NCI-H187 (cell line): Measurements from ENCODE around the gene SCAMP1.

Experiments used
- DNase-seq, 2 experiments: peaks; one replicate each; lab custom pipeline; 2025; lab: John Stamatoyannopoulos, UW

Gene SCAMP1

DNA sequence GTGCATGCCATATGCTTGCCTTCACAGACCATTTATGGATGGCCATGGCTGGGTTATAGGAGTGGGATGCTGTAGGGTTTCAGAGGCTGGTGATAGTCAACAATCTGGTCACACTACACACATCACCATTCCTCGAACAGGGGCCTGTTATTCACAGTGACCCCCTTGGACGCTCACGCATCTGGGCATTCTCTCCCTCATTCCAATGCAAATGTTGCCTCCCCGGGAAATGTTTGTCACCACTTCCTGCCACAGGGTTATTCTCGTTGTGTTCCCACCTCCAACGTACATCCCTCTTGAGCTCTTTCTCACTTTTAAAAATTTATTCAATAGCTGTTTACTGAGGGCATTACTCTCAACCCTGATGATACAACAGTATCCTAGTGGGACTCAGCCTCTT, 135.4 kb downstream of the SCAMP1 start:
- no peak for DNase-seq

DNA sequence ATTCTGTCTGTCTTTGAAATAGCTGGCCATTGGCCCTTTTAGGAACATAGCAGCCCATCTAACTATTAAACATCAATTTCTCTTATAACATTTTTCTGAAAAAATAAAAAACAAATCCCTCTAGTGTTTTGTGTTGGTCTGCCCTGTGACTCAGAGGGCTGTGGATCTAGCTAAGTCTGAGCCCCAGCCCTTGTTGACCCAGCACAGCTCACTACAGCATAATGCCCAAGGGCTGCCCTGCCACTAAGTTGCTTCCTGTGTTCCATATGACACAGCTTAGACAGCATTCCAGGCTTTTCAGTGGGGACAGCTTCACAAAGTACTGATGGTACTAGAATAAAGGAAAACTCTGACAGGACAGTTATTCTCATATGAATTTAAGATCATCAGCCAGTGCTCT, 136.0 kb downstream of the SCAMP1 start:
- DNase-seq, result no peak

DNA sequence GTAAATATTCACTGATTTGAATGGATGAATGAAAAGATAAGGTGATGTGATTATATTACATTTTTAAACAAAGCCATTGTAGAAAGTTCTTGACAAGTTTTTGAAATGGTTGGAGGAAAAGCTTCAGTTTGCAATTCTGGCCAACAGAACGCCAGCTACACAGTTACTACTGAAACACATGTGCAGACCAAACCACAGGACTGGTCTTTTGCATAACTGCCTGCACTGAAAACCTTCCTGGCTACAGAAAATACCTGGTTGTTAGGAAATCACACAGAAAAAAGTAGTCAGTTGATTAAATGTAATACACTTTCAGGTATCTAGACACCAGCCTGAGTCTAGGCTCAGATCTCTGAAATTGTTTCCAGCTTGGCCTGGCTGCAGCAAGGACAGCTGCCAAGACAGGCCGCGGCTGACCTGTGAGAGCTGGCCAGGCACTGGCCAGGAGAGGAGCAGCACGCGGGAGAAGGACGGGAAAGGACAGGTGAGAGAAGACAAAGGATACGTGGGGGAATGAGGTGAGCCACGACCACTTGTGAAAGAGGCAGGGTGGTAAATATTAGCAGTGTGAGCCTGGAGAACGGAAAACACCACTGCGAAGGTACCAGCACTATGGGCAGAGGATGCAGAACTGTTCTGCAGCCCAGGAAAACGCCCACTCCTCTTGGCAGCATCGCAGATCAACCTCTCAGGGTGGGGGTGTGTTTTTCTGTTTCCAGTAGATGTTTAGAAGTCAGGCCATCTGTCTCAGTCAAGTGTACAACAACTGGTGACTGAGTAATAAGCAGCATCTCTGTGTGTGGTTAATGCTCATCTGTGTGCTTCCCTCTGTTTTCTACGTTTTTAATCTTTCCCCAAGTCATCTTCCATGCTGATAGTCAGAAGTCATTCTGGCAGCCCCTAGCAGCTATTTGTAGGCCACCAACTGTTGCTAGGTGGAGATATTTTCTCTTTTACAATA, 137.4 kb downstream of the SCAMP1 start:
- DNase-seq, result no peak

DNA sequence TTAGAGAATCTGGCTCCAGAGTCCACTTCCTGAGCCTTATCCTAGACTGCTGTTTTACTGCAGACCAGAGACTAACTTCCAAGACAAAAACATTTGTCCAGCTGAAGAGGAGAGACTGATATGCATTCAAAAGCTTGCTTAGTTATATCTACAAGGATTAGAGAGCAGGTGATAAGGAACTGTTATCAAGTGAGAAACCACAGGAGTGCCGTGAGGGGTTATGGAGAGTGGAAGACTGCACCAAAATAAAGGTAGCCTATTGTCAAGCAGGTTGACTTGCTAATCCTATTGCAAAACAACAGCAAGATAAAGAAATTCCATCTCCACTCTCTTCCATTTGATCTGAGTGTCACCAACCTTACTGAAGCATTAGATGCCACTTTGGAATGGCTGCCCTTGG, 139.1 kb downstream of the SCAMP1 start:
- DNase-seq, result no peak

DNA sequence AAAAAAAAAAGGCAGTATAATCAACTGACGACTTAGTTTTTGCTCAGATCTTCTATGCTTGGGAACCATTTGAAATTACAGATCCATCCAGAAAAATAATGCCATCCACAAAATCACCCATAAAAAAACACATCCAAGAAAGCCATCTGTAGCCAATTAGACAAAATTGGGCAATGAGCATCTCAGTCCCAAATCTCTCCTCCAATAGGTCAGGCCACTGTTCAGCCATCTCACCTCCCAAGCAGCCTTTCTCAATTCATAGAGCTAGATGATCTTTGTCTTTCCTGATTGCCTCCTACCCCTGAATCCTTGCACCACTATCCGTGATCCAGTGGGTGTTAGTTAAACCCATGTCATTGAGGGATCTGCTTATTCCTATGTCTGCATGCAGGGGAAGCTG, 139.6 kb downstream of the SCAMP1 start:
- no peak for DNase-seq

DNA sequence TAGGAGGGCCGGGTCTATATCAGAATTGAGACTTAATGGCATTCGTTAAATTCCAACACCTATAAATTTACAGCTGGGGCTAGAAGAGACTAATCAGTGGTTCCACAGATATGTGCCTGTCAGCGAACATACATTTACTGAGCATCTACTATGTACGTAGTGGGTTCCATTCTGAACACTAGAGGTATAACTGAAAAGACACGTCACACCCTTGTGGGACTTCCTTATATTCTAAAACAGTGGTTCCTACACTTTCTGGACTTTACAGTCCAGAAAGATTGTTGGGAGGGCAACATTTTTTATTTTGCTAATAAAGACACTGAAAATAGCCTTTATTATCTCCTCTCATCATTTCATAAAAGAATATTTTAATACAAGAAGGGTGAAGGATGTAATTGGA, 140.5 kb downstream of the SCAMP1 start:
- no peak for DNase-seq

DNA sequence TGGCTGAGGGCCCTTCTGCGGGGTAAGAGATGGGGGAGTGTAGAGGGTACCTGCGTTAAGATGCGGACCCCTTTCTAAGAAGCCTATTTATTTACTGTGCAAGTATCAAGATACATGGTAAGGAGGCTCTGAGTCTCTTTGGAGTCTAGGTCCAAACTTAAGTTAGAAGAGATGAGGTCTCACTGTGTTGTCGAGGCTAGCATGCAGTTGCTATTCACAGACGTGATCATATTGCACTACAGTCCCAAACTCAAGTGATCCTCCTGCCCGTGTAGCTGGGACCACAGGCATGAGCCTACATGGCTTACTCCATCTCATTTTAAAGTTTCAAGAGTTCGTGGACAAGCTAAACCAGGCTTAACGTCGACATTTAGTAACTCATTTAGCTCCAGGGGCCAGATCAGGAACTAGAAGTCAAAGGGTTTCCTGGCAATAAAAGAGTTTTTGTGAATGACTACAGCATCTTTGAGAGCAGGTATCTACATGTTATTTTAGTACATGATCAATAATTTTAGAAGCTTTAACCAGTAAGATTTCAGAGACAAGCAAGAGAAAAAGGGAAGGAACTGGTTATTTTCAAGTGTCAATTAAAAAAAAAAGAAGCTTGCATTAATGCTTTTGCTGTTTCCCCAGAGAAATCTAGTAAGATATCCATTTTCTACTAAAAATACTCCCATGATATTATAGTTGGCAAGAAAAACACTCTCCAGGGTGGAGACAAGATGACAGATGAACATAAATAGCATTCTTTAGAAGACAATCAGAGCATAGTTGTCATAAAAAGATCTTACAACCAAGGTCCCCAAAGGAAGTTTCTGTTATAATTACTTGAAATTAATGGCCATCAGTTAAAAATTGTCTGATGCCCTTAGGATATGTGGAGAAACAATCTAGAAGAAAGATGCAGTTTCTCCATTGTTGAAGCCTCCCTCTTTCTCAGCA, 141.3 kb downstream of the SCAMP1 start:
- no peak for DNase-seq

DNA sequence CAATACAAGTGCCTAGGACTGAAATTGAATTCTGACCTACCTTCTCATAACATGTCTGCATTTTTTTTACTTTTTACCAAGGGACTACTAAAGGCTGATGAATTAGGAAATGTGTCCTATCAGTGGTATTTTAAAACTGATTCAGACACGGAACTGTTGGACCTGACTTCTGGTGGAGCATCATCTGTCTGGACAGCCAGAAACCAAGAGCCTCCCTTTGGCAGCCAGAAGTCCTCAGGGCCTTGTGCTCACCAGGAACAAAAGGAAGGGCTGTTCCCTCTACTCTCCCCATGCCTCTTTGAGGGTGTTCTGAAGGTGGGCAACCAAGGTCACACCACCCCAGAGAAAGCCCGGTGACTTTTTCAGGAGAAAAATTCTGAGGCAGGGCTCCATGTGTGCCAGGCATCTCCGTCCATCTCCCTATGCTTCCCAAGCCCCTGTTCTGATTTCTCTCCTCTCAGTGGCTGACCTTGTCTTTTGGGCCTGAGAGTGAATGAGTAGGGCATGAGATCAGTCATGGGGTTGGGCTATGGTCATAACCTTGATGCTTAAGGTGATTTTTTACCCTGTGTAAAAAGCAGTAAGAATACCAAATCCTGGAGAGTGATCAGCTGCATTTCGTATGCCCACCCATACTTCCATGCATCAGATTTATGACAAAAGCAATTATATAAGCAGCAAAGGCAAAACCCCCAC, 143.7 kb downstream of the SCAMP1 start:
- no peak for DNase-seq

DNA sequence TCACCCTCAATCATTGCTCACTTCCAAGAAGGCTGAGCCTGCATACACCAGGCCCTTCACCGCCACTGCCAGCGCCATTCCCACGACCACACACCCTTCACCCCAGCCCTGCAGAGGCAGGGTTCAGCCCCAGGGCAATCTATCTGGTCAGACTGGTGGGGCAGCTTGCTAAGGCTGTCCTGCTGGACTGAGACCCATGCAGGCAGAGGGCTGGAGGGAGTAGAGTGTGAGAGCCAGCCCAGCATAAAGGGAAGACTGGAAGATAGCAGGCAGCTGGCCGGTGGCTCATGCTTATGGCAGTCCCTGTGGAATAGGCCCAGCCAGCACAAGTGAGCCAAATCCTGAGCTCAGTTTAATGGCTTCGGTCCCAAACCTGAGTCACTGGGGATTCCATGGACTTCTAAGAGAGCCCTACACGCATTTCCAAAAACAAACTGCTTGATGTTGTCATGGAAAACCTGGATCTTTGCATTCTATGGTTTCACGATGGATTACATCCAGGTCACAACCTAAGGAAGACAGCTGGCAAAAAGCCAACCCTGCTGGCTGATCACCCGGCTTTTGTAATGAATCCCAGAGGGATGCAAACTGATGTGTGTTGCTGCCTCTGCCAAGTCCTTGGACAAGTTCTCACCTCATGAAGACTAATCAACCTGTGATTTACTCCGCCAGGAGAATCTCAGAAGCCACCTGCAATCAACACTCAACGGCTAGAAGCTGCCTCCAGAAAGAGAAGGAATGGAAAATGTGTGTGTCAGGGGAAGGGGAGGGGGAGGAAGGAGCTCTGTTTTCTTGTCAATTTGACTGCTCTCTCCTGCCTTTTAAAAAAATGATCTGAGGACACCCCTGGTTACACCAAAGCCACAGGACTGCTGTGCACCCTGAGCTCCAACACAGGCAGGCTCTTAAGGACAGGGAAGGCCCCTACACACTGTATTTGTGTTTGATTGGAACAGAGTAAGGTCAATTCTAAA, 144.6 kb downstream of the SCAMP1 start:
- peak; percentile 31 to 55 for DNase-seq

DNA sequence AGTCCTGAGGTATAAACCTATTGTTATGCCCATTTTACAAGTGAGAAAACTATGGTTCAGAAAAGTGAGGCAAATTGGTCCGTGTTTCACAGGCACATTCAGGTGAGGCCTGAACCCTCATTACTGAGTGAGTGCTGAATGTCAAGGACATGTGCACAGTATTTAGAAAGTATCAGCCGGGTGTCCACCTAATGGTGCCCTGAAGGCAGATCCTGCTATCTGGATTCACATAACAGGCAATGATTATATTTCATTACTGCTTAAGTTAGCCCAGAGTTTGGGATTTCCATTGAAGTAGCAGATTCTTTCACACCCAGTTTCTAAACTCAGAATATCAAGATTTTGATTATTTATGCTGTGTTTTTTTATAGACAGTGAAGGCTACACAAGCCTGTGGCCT, 145.4 kb downstream of the SCAMP1 start:
- no peak for DNase-seq

DNA sequence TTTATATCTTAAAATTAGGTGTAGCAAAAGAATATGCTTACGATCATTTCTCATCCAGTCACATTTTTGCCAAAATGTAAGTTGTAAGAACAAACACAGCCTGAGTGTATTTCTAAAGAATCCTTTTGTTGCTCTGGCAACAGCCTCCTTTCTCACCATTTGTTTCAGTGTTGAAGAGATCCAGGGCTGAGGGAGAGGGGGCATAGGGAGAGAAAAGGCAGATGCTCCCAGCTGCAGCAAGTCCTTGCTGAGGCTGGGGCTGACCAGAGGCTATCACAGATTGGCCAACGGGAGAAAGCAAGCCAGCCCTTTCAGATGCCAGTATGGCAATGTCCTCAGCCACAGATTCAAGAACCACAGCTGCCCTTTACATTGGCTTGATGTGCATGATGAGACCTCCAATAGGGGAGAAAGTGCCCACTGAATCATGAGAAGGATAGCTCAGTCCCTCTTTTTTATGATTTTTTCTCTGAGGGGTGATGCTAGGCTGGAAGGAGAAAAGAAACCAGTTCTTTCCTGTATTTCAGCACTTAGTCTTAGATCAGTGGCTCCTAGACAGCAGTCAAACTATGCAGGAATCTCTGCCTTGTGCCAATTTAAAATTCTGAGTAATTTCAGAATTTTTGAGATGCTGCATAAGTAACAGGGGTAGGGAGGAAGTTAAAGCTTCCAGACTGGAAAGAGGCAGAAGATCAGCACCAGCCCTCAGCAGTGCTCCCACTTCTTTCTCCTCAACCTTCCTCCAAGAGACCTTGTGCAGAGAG, 146.0 kb downstream of the SCAMP1 start:
- DNase-seq, result no peak

DNA sequence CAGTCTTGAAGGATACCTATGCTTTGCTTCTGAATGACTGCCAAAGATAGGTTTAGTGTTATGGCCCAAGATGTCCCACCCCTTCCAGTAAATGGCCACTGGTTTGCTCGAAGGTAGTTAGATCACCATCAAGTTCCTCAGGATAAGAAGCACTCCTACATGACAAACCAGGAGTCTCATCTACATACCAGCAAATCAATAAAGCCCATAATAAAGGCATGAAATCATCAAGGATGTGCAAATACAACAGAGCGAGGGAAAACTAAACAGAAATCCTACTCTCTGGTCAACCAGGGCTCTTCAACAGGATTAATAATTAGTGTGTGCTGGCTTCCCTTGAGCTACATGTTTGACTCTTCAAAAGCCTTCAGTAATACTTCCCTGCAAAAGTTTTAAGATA, 147.1 kb downstream of the SCAMP1 start:
- no peak for DNase-seq

DNA sequence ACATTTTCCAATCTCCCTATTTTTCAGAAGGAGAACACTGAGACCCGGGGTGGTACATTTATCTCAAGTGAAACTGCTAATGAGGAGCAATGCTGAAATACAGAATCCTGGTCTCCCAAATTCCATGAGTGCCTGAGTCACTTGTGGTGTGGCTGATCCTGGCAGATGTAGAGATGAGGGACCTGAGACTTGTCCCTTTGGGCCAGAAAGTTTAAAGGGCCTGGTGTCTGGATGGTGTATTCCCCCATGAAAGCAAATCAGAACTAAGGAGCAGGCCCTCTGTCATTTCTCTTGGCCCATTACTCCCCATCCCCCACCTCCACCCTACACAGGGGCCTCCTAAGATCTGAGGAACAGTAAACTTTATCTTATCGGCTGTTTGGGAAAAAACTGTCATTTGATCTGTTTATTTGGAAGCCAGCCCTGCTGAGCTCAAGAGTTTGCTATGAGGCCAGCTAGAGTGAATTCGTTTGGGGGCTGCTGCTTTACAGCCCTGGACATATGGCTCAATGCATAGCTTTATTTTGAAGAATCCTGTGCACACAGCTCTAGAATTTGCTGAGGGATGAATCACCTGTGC, 147.9 kb downstream of the SCAMP1 start:
- no peak for DNase-seq

DNA sequence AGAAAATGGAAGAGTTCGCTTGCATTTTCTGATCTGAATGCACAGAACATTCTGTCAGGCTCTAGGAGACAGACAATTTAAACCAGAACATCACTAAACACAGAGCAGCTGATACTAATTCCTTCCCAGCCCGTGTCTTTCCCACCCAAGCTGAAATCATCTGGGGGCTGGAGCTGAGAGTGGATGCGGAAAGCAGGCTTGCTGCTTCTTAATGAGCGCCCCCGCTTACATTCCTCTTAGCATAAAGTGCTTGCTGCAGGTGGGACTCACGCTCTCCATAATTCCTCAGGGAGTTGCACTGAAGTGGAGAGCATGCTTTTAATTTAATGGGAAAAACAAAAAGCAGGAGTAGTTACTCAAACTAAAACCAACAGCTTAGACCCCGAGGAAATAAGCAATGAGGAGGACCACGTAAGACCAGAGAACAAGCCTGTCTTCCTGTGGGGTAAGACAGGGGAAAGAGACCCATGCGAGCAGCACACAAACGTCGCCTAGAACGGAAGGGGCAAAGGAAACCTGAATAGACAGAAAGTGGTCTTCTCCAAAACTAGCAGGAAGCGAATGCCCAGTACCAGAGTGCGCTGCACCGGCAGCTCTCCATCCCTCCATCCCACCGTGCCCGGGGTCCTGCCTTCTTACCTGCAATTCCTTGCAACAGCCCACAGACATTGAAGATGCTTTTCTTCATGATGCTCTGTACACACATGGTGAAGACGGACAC, 148.9 kb downstream of the SCAMP1 start:
- peak in 1 of 2 experiments; percentile 15 for DNase-seq

DNA sequence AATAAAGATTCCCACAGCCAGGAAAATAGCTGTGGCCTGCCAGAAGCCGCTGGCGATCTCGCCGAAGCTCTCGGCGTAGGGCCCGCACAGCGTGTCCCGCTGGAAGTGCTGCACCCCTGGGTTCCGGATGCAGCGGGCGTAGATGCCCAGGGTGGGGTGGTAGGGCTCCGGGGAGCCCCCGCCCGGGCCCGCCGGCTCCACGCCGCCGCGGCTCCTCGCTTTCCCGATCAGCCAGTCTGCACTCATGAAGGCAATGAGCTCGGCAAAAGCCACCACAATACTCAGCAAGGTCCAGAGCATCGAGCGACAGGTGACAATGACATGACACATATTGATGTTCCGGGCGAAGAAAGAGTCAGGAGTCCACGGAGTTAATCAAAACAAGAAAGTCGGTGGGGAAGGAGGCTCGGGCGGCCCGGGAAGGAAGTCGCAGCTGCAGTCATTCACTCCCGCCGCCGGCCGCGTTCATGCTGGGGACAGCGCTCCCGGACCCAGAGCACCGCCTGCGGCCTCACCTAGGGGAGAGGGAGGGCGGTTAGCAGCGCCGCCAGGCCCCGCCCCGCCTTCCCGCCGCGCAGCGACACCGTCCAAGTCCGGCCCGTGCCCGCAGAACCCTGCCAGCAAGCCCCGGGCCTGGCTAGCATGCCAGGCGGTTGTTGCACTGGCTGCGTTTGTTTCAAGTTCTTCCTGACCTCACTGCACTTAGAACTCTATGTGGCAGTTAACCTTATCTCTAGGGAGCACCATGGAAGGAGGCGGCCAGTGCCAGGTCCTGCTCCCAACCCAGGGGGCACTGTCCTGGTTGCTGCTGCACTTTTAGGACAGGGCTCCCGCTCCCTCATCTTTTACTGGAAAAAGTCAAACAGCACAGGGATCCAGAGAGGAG, 149.7 kb downstream of the SCAMP1 start:
- DNase-seq, result peak; percentile 21 to 25

DNA sequence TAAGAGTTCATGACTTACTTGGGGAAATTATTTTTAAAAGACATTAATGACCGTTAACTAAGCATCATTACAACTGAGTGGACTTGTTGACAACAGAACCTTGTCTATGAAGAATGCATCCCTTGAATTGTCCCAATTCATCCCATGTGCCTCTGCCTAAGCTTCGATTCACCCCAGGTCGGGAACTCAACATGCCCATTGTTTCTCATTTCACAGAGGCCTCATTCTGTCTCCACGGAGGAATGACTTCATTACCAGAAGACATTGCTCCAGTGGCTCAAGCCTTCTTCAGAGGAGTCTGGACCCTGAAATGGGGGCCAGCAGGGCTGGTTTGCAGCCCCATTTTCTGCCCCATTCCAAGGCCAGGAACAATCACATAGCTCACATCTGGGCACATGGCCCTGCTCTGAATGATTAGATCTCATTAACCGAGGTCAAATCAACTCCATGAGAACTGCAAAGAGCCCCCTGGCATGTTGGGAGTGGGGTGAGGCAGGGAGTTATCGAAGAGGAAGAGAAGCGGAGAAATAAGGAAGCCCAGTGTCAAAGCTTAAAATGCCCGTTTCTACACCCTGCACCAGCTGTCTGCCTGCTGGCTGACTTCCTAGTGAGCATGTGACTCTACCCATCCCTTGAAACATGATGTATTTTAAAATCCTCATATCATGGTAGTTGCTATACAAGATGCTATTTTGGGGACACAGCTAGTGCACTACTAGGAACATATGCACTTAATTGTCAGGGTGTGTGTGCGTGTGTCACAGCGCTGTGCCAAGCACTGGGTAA, 150.9 kb downstream of the SCAMP1 start:
- DNase-seq, result no peak

DNA sequence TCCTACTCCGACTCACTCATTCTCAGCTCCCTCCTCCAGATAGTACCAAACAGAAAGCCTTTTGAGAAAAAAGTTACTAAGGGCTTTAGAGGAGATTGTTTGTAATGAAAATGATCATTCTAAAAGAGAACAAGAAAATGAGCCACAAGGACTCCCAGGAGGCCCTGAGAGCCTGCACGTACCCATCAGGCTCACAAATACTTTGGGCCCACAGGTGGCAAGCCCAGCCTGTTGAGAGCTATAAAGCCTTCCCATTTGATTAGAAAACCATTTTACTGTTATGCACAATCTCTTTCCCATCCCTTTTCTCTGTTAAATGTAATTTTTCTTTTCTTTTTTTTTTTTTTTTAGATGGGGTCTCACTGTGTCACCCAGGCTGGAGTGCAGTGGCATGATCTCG, 152.0 kb downstream of the SCAMP1 start:
- no peak for DNase-seq
